CD4-positive, alpha-beta T cell treated with Interleukin-2 at 100 ng/mL for 4 hours (primary cell): Measurements from ENCODE around the gene VNN1.
"Not testable (repeated sequence)": the region's sequence is repeated elsewhere in the genome, so short reads cannot be mapped to it uniquely, and the experiment has no call there.

Experiments
- DNase-seq: peaks from one replicate; pipeline ENCODE4 v3.0.0-alpha.2; 2020; ENCODE audit warnings: low spot score

The VNN1 gene

DNA sequence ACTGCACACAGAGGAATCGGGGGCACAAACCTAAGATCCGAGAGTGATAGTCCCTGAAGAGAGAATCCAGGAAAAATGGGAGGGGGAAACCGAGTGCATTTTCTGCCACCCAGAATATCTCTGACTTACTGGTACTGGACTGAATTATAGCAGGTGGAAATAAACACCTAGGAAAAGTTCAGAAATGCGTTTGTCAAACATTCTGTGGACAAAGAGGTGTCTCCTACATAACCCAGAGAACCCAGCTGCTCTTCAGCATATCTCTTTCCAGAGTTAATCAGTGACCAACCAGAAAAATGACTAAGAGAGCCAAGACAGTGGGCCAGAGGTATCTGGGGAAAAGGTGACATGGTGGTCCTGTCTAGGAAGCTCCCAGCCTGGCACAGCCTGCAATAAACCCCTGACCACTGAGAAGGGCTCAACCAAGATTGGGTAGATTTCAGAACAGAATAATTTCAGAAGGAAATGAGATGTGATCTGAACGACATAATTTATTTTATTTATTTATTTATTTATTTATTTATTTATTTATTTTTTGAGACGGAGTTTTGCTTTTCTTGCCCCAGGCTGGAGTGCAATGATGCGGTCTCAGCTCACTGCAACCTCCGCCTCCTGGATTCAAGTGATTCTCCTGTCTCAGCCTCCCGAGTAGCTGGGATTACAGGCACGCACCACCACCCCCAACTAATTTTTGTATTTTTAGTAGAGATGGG lies 6.0 kb upstream of the VNN1 start:
- no peak for DNase-seq

- no peak for DNase-seq
These were observed 2.2 kb upstream of the VNN1 start for GRCh38 chr6:132715881-132716637.

- no peak for DNase-seq
These were observed 1.3 kb upstream of the VNN1 start for GRCh38 chr6:132715204-132715603.

DNA sequence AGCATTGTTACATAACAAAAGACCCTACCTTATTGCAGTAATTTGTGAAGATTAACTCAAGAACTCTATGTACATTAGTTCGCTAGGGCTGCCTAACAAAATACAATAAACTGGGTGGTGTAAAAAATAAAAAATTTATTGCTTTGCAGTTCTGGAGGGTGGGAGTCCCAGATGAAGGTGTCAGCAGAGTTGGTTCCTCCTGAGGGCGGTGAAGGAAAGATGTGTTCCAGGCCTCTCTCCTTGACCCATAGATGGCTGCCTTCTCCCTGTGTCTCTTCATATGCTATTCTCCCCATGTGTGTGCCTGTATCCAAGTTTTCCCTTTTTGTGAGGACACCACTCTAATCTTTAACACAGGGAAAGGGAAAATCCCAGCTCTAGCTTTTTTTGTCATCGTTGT lies 305 bp upstream of the VNN1 start:
- DNase-seq, result no peak

- DNase-seq, result no peak
These were observed 1.5 kb downstream of the VNN1 start for GRCh38 chr6:132712366-132712765.

- no peak for DNase-seq
These were observed 5.1 kb downstream of the VNN1 start for GRCh38 chr6:132708771-132709170.

DNA sequence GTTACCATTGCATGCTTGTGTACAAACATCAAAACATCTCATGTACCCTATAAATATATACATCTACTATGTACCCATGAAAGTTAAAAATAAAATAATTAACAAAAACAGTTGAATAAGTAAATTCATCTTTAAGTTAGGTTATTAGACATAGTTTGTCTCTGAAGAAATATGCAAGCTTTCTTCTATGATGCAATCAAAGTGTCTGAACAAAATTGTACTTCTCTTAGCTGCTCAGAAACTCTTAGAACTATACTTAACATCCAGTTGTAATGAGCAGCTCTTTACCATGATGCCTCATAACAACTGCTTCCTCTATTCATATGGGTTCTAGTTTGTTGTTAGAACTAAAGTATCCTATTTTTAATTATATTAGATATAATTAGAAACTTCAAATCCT lies 5.9 kb downstream of the VNN1 start:
- DNase-seq, result no peak

- DNase-seq, result not testable (repeated sequence)
These were observed 7.1 kb downstream of the VNN1 start for GRCh38 chr6:132706756-132707155.

DNA sequence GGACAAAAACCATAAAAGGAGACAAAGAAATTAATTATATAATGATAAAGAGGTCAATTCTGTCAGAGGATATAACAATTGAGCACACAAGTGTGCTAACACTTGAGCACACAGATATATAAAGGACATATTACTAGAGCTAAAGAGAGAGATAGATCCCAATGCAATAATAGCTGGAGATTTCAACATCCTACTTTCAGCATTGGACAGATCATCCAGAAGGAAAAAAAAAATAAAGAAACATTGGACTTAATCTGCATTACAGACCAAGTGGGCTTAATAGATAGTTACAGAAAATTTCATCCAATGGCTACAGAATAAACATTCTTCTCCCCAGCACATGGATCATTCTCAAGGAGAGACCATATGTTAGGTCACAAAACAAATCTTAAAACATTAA lies 9.9 kb downstream of the VNN1 start:
- no peak for DNase-seq

GRCh38 chr6:132698608-132699007 lies 15.2 kb downstream of the VNN1 start:
- DNase-seq, result no peak

GRCh38 chr6:132695773-132696172 lies 18.1 kb downstream of the VNN1 start:
- no peak for DNase-seq

DNA sequence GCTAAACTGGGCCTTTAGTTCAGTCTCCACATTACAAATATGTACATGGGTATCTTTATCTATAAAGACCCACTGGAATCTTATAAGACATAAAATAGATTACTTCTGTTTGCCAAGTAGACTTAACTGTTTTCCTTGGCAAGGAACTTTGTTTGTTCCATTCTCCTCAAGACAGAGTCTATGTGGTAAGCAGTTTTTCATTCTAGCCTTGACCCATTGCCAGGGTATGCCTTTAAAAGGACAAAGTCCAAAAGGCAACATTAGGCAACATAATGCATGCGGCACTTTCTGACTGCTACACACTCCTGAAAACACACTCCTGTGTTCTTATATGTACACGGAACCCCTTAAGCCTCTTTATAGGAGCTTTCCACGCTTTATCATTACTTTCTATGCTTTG lies 20.4 kb downstream of the VNN1 start:
- DNase-seq, result no peak

DNA sequence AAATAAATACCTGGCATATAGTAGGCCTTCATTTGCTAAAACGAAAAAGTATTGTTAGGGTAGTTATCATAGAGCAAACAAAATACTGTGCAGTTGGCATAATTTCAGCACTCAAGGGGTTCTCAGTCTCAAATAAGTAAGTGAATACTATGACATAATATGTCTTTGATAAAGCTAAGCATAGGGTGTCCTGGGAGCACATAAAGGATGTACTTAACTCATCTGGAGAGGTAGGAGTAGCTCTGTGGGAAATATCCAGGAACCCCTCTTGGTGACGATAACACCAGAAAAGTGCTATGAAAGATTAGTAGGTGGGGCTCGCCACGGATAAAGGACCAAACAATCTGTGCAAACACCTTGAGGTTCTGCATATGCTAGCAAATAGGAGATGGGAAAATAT lies 23.2 kb downstream of the VNN1 start:
- DNase-seq, result no peak

- no peak for DNase-seq
These were observed 26.5 kb downstream of the VNN1 start for GRCh38 chr6:132687306-132687705.

DNA sequence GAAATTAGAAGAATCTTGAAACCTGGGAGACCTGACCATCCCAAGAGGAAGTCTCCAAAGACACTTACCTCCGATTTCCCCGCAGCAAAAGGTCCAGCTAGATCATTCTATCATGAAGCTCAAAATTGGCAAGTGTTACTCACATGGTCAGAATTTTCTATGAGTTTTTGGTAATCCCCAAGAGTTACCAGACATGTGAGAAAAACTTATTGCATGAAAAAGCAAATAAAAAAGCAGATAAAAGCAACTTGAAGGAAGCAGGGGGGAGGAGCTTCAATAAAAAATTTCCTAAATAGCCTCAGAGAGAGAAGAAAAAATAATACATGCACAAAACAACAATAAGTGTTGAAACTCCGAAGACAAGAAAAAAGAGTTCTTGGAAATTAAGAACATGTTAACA lies 27.3 kb downstream of the VNN1 start:
- no peak for DNase-seq

- no peak for DNase-seq
These were observed 28.8 kb downstream of the VNN1 start for GRCh38 chr6:132685009-132685408.

GRCh38 chr6:132684272-132684671 lies 29.6 kb downstream of the VNN1 start:
- no peak for DNase-seq

DNA sequence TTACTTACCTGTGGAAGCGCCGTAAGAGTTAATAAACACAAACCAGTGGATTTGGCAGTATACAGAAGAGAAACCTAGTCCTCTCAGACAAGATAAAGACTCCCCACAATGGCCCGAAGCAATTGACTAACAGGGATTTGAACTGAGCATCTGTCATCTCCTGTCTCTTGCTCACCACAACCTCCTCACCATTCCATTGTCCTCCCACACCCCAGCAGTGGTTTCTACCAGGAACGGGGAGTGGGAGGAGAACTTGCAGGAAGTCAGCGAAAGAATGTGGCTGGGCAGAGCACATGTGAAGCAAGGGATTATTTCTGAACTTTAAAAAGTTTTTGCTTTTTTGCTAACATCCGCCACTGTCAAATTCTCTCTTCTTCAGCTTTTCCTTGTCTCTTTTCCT lies 30.3 kb downstream of the VNN1 start:
- DNase-seq, result no peak

GRCh38 chr6:132679094-132679493 lies 34.8 kb downstream of the VNN1 start:
- not testable (repeated sequence) for DNase-seq

DNA sequence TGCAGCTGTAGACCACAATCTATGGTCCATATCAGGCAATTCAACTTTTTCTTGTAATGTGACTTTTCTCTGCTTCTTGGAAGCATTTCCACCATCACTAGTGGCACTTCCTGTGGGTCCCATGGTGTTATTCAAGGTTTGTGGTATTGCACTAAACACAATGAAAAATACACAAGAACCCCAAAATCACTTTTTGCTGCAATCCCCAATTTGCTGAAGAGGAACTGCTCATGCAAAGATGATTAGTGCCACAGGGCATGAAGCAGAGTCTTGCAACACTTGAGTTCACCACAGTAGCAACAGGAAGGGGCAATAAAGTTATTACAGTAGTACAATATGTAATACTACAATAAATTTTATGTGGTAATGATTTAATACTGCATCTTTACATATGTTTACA lies 38.1 kb downstream of the VNN1 start:
- DNase-seq, result peak; percentile 1

- no peak for DNase-seq
These were observed 38.9 kb downstream of the VNN1 start for GRCh38 chr6:132675002-132675401.

DNA sequence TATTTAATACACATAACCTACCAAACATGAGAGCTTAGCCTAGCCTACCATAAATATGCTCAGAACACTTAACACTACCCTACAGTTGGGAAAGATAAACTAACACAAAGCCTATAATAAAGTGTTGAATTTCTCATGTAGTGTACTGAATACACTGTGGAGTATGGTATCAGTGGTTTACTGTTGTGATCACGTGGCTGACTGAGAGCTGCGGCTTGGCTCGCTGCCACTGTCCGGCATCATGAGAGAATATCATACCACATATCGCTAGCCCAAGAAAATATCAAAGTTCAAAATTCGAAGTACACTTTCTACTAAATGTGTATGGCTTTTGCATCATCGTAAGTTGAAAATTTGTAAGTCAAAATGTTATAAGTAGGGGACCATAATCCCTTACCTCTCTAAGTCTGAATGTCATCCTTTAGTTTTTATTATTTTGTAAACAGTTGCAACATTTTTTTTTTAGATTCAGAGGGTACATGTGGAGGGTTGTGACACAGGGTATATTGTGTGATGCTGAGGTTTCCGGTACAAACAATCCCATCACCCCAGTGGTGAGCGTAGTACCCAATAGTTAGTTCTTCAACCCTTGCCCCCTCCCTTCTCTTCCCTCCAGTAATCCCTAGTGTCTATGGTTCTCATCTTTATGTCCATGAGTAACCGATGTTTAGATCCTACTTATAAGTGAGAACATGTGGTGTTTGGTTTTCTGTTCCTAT lies 40.3 kb downstream of the VNN1 start:
- DNase-seq, result no peak

DNA sequence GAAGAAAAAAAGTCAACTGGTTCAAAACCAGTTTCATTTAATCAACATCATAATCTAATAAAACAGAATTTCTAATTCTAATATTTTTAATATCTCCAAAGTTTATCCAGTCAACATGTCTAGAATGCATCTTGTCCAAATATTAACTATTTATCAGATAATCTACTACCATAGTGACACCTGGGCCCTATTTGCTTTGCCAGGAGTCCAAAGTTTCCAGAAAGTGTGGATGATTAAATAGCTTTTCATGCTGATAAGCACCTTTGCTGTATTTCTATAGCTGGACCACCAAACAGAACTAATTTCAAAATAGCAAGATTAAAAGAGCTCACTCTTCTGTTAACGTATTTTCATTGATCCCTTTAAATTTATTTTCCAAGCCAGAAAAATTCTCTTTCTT lies 42.6 kb downstream of the VNN1 start:
- no peak for DNase-seq
